Measurements from ENCODE around the gene SPSB1. TPM values are rescaled to one million over a fixed set of nuclear protein-coding genes. Genes with fewer than 3 reads are reported as not detected.

Gene SPSB1
- total RNA-seq, 1 donor from 2014 or later, result 9.2 TPM

- no peak for DNase-seq
These were observed 32.5 kb upstream of the SPSB1 start for GRCh38 chr1:9260059-9260766.

- DNase-seq, result no peak
These were observed 31.2 kb upstream of the SPSB1 start for GRCh38 chr1:9261496-9261895.

- DNase-seq, result no peak
These were observed 30.4 kb upstream of the SPSB1 start for GRCh38 chr1:9262096-9262986.

GRCh38 chr1:9263276-9263855 is 29.3 kb upstream of the SPSB1 start:
- DNase-seq, result no peak

- DNase-seq, result no peak
These were observed 28.5 kb upstream of the SPSB1 start for GRCh38 chr1:9263984-9264872.

GRCh38 chr1:9265037-9265436 is 27.7 kb upstream of the SPSB1 start:
- DNase-seq, result no peak

GRCh38 chr1:9265968-9266367 is 26.7 kb upstream of the SPSB1 start:
- no peak for DNase-seq

GRCh38 chr1:9267352-9267686 is 25.4 kb upstream of the SPSB1 start:
- no peak for DNase-seq

- DNase-seq, result no peak
These were observed 24.7 kb upstream of the SPSB1 start for GRCh38 chr1:9267827-9268581.

GRCh38 chr1:9269078-9269501 is 23.6 kb upstream of the SPSB1 start:
- no peak for DNase-seq

- DNase-seq, result no peak
These were observed 23.0 kb upstream of the SPSB1 start for GRCh38 chr1:9269721-9270120.

GRCh38 chr1:9270290-9270883 is 22.3 kb upstream of the SPSB1 start:
- no peak for DNase-seq

GRCh38 chr1:9271283-9271682 is 21.4 kb upstream of the SPSB1 start:
- DNase-seq, result no peak

GRCh38 chr1:9271861-9272595 is 20.7 kb upstream of the SPSB1 start:
- DNase-seq, result no peak

- no peak for DNase-seq
These were observed 19.5 kb upstream of the SPSB1 start for GRCh38 chr1:9273177-9273576.

- DNase-seq, result no peak
These were observed 17.5 kb upstream of the SPSB1 start for GRCh38 chr1:9275161-9275560.

GRCh38 chr1:9275567-9276034 is 17.1 kb upstream of the SPSB1 start:
- DNase-seq, result no peak

- no peak for DNase-seq
These were observed 14.6 kb upstream of the SPSB1 start for GRCh38 chr1:9278116-9278515.

GRCh38 chr1:9278585-9279153 is 14.0 kb upstream of the SPSB1 start:
- no peak for DNase-seq
